Calu3 (cell line): ENCODE results near the gene SDHA. TPM values are rescaled to one million over a fixed set of nuclear protein-coding genes. Genes with fewer than 3 reads are reported as not detected.

ENCODE experiments used
- BruUV-seq: library from RNA; stranded (reverse); fragments of 400-500 nt; replicated peaks from 2 replicates; lab custom pipeline; 2021; lab: Mats Ljungman, UMichigan
- CTCF ChIA-PET: fragments of 300-600 bp; sonication (Branson Sonifier 250); formaldehyde crosslinking; loops from one replicate; lab custom pipeline; 2022; ENCODE audit warnings: antibody characterized with exemption; lab: Charles Lee
- DNase-seq: peaks from one replicate; pipeline ENCODE4 v3.0.0; 2022
- H3K27ac Mint-ChIP-seq: one replicate; pipeline ENCODE4 v1.8.0; 2022; ENCODE audit warnings: mixed read lengths; ENCODE audit not compliant: unreplicated experiment
- H3K27me3 Mint-ChIP-seq: one replicate; pipeline ENCODE4 v1.8.0; 2022; ENCODE audit warnings: mixed read lengths; ENCODE audit not compliant: unreplicated experiment
- H3K36me3 Mint-ChIP-seq: one replicate; pipeline ENCODE4 v1.8.0; 2022; ENCODE audit warnings: mild to moderate bottlenecking, moderate library complexity, mixed read lengths; ENCODE audit not compliant: insufficient read depth, unreplicated experiment
- H3K4me1 Mint-ChIP-seq: one replicate; pipeline ENCODE4 v1.8.0; 2022; ENCODE audit warnings: mild to moderate bottlenecking, low read depth, mixed read lengths; ENCODE audit not compliant: unreplicated experiment
- H3K4me3 Mint-ChIP-seq: one replicate; pipeline ENCODE4 v1.8.0; 2022; ENCODE audit warnings: mild to moderate bottlenecking, low read depth, moderate library complexity, mixed read lengths; ENCODE audit not compliant: unreplicated experiment
- H3K9me3 Mint-ChIP-seq: one replicate; pipeline ENCODE4 v1.8.0; 2022; ENCODE audit warnings: low read depth, mixed read lengths; ENCODE audit not compliant: unreplicated experiment
- CTCF ChIP-seq: fragments of 200-600 bp; IDR thresholded peaks from one replicate; pipeline ENCODE4 v1.8.0; 2022; ENCODE audit warnings: antibody characterized with exemption; ENCODE audit not compliant: unreplicated experiment
- intact Hi-C: fragments of 100-400 bp; cut with micrococcal nuclease; formaldehyde crosslinking; loops from one replicate; pipeline ENCODE4 v1.10.0; 2022; ENCODE audit not compliant: unreplicated experiment
- total RNA-seq: library from RNA; stranded (reverse); gene quantifications from 2 replicates; pipeline ENCODE4 v1.2.3, GENCODE V29; 2022

Gene SDHA
- total RNA-seq, 1 experiment from 2014 or later = 96.9 TPM

- Mint-ChIP-seq H3K27ac (no peak overlapping the region), H3K4me1 (no peaks in the 10 kb centered on the region), H3K4me3 (no peak overlapping the region), H3K36me3 (peaks cover 11% of the 10 kb centered on the region), H3K27me3 (no peaks in the 10 kb centered on the region), H3K9me3 (no peaks in the 10 kb centered on the region)
- BruUV-seq = no TSS peak
- TF ChIP-seq CTCF = no peak
- DNase-seq = no peak
- CTCF ChIA-PET = no interaction called here
- intact Hi-C loops = no loop called here
Observed at GRCh38 chr5:197892-198489, 20.1 kb upstream of the SDHA start.

- no peak overlapping the region for H3K27ac Mint-ChIP-seq
- intact Hi-C loops = no loop called here
- no peak for DNase-seq
- no peak for TF ChIP-seq CTCF
- no peaks in the 10 kb centered on the region for H3K27me3 Mint-ChIP-seq
- no TSS peak for BruUV-seq
- CTCF ChIA-PET = no interaction called here
- H3K9me3 Mint-ChIP-seq = no peaks in the 10 kb centered on the region
- H3K36me3 Mint-ChIP-seq = peaks cover 11% of the 10 kb centered on the region
- H3K4me3 Mint-ChIP-seq = no peak overlapping the region
- H3K4me1 Mint-ChIP-seq = no peaks in the 10 kb centered on the region
Observed at GRCh38 chr5:198516-199196, 19.5 kb upstream of the SDHA start.

- Mint-ChIP-seq H3K4me3 (no peak overlapping the region), H3K27me3 (no peaks in the 10 kb centered on the region), H3K9me3 (no peaks in the 10 kb centered on the region), H3K27ac (no peak overlapping the region), H3K4me1 (no peaks in the 10 kb centered on the region), H3K36me3 (peaks cover 11% of the 10 kb centered on the region)
- BruUV-seq = no TSS peak
- no peak for TF ChIP-seq CTCF
- no peak for DNase-seq
- intact Hi-C loops = no loop called here
- CTCF ChIA-PET = no interaction called here
Observed at GRCh38 chr5:199197-199949, 18.7 kb upstream of the SDHA start.

GRCh38 chr5:199950-200645 lies 18.0 kb upstream of the SDHA start:
- no peak for DNase-seq
- BruUV-seq = no TSS peak
- Mint-ChIP-seq H3K4me3 (no peak overlapping the region), H3K4me1 (no peaks in the 10 kb centered on the region), H3K36me3 (peaks cover 11% of the 10 kb centered on the region), H3K27ac (no peak overlapping the region), H3K27me3 (no peaks in the 10 kb centered on the region), H3K9me3 (no peaks in the 10 kb centered on the region)
- intact Hi-C loops = no loop called here
- TF ChIP-seq CTCF = no peak
- CTCF ChIA-PET = no interaction called here
